SIG-M5 (cell line): ENCODE measurements around the gene PDSS2.
"Not testable (repeated sequence)": the region's sequence is repeated elsewhere in the genome, so short reads cannot be mapped to it uniquely, and the experiment has no call there.

ENCODE experiments used
- DNase-seq: peaks from one replicate; lab custom pipeline; 2025; lab: John Stamatoyannopoulos, UW

The PDSS2 gene

DNA sequence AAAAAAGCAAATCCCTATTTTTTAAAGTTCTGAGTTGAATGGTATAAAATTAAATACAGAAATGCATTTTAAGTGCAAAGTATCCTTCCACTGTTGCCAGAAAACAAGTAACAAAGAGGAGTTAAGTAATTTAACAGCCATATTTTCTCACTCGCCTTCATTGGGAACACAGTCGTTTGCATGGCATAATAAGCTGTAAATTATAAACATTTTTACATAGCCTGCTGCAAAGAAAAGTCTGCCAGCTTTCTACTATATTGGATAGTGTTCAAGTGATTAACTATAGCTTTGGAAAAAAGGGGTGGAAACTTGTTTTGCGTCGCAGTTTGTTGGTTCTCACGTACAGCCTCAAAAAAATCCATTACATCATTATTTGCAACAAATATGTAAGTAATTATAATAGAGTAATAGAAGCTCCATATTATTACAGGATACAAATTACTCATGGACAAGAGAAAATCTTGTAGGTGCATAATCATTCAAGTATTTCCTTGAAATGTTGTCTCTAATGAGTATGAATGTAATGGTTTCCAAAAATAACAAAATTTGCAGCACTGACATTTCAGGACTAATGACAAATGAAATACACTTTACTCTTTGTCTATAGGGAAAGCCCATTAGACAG is 139.3 kb downstream of the PDSS2 start:
- no peak for DNase-seq

- no peak for DNase-seq
These were observed 141.1 kb downstream of the PDSS2 start for GRCh38 chr6:107318100-107318736.

DNA sequence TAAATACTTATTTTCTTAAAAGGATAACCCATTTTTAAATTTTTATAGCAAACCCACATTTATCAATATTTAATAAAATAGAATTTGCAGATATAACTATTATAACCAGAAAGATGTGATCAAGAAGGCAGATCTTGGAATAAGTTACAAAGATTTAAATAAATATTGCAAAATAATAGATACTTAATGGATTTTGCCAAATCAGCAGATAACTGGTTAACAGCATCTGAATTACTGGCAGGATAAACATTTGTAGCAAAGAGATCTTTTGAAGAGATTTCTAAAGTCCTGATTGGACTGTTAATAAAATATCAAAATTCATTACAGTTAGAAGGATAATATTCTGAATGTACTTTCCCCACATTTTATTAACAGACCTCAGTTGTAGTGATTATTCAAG is 144.2 kb downstream of the PDSS2 start:
- DNase-seq = no peak

- DNase-seq = no peak
These were observed 144.8 kb downstream of the PDSS2 start for GRCh38 chr6:107314531-107314939.

GRCh38 chr6:107313776-107314175 is 145.6 kb downstream of the PDSS2 start:
- DNase-seq = no peak

DNA sequence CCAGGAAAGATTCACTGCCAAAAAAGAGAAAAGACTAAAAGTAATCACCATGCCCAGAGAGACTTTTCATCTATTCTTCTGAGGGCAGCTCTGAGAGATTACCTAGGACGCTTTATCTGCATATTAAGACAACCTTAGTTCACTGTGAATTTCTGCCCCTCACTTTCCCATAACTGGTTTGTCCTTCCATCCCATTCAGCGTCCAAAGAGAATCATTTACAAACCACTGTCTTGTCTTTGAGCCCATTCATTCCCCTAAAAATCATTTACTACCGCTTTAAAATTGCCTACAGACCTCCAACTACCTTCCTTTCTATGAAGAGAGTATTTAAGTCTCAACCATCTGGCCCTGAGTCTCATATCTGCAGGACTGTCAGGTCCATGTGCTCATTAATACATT is 149.0 kb downstream of the PDSS2 start:
- no peak for DNase-seq

GRCh38 chr6:107308677-107309076 is 150.7 kb downstream of the PDSS2 start:
- no peak for DNase-seq

- DNase-seq = not testable (repeated sequence)
These were observed 153.4 kb downstream of the PDSS2 start for GRCh38 chr6:107305994-107306393.

DNA sequence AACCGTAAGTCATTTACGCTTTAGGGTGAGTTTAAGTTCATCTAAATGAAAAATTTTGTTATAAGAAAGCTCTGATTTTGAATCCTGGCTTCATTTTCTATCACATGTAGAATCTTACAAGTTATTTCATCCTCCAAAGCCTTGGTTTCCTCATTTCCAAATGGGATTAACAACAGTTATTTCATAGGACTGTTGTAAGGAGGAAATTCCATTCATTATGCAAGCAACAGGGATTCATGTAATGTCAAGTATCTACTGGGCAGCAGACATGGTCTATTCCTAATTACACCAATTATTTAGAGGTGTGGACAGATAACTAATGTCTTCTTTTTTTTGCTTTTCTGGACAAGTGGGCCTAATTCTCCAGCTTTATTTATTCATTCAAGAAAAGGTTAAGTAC is 154.0 kb downstream of the PDSS2 start:
- no peak for DNase-seq

GRCh38 chr6:107304421-107305025 is 154.8 kb downstream of the PDSS2 start:
- DNase-seq = no peak

DNA sequence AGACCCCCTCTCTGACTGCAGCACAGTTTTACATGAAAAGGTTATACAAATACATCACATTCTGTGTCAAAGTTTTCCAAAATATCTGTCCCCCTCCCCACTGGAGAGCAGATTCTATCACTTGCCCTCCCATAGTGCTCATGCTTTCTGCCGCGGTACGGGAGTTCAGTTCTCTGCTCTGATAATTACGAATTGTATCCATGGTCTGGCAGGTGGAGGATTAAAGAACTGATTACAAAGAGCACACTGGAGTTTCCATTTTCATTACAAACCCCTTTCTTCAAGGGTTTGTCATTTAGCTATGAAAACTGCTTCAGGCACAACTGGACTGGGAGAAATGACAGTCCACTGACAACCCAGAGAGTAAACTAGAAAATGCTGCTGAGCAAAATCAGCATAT is 166.0 kb downstream of the PDSS2 start:
- DNase-seq = no peak

DNA sequence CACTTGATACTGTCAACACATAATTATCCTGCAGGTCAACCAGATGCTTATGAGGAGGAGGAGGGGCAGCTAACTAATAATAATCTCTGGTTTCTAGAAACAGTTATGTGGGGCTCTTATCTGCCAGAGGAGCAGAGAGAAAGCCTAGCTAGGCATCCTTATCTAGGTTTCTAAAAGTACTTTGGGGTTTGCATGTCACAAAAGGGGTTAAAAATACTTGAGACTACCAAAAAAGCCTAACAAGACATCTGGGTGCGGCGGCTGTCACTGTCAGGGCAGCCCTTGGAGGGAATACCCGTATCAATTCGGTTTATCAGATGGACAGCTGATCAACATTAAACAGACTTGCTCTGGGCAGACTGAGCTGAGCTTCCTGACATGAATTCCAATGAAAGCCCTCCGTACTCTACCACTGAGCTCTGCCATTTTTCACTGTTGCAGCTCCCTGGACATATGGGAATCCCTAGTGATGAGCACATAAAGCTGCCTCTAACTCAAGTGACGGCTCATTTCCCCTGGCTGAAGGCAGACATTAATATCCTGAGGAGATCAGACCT is 166.6 kb downstream of the PDSS2 start:
- DNase-seq = no peak

DNA sequence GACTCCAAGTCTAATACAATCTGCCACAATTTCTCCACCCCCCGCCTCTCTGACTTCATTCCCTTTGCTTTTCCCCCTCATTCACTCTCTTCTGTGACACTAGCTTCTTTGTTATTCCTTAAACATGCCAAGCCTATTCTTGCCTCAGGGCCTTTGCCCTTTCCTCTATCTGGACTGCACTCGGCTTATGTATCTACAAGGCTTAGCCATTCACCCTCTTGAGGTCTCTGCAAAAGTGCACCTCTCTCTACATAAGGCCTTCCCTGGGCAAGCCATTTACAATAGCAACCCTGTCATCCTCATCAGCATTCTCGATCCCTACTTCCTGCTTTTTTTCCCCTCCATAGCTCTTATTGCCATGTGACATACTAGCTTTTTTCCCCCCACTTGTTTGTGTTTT is 168.9 kb downstream of the PDSS2 start:
- DNase-seq = no peak

DNA sequence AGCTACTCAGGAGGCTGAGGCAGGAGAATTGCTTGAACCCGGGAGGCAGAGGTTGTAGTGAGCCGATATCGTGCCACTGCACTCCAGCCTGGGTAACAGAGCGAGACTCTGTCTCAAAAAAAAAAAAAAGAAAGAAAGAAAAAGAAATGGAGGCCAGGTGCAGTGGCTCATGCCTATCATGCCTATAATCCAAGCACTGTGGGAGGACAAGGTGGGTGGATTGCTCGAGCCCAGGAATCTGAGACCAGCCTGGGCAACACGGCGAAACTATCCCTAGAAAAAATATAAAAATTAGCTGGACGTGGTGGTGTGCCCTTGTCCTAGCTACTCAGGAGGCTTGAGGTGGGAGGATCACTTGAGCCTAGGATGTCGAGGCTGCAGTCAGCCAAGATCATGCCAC is 170.1 kb downstream of the PDSS2 start:
- not testable (repeated sequence) for DNase-seq

DNA sequence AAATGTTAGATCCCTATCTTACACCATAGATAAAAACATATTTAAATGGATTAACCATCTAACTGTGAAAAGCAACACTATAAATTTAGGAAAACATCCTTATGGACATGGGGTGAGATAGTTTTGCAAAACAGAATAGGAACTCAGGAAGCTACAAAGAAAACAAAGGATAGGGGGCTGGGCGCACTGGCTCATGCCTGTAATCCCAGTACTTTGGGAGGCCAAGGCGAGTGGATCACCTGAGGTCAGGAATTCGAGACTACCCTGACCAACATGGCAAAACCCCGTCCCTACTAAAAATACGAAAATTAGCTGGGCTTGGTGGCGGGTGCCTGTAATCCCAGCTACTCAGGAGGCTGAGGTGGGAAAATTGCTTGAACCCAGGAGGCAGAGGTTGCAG is 173.7 kb downstream of the PDSS2 start:
- DNase-seq = not testable (repeated sequence)

DNA sequence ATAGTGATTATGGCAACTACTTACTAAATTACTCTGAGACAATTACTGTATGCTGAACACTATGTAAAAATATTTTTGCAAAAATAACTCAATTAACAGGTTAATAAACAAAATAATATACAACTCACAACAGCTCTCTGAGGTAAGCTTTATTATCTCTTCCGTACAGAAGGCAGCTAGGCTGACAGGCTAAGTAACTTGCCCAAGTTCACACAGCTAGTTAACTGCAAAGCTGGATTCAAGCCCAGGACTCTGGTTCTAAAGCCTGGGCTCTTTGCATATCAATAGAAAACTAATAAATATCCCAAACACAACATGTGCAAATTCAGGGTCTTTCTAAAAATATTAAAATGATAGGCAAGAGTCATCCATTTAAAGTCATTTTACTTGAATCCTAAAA is 174.6 kb downstream of the PDSS2 start:
- DNase-seq = no peak

DNA sequence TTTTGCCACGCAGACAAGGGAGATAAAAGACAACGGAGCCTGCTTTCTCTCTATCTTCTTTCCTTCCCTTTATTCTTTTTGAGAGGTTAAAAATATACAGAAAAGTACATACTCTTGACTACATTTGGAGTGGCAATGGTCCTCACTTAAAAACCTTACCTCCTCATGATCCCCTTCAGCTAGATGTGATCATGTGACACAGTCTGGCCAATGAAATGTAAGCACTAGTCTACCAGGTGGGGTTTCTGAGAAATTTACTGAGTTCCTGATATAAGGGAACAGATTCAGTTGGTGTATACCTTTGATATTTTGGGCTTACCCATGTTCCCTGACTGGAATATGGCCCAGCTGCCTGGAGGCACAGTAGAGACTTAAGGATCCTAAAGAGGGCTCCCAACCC is 178.6 kb downstream of the PDSS2 start:
- DNase-seq = no peak

- DNase-seq = not testable (repeated sequence)
These were observed 179.4 kb downstream of the PDSS2 start for GRCh38 chr6:107280001-107280400.

- DNase-seq = no peak
These were observed 184.0 kb downstream of the PDSS2 start for GRCh38 chr6:107275330-107275865.

DNA sequence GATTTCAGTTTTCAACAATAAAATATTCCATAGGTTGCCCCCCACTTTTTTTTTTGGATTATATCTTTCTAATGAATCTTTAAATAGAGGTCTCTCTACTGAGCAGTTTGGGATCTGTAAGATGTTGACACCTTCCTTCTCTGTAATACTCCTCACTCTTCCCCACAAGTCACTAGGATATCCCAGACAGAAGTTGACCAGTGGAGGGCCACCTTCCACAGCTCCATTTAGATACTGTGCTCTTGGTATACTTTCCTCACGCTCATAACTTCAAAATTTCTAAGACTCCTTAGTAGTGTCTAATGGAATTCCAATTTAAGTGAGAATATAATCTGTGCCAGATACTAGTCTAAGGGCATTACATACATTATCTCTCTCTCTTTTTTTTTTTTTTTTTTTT is 185.1 kb downstream of the PDSS2 start:
- DNase-seq = no peak

DNA sequence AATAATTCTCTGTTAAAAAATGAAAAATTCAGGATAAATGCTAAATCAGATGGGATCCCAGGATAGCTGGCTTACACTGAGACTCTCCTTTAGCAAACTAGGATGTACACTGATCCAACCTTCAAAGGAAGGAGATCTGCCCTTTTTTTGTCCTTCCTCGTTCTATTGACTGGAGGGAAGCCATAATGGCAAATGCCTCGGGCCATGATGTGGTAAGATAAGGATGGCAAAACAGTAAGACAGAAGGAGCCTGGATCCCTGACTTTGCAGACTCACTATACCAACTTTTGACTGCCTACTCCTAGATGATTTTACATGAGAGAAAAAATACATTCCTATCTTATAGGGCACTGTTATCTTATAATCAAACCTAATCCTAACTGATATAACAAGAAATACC is 187.1 kb downstream of the PDSS2 start:
- DNase-seq = no peak

- no peak for DNase-seq
These were observed 188.1 kb downstream of the PDSS2 start for GRCh38 chr6:107271208-107271790.

GRCh38 chr6:107267634-107268033 is 191.7 kb downstream of the PDSS2 start:
- DNase-seq = no peak
